Type B pancreatic cell (in vitro differentiated cells): ENCODE results near the gene SPOCK1. TPM values are rescaled to one million over a fixed set of nuclear protein-coding genes. Genes with fewer than 3 reads are reported as not detected.
A peak's percentile ranks its signal among the peaks of the same experiment; 100 is the strongest.

Experiments used
- DNase-seq: peaks from one replicate; pipeline ENCODE4 v3.0.0; 2021; ENCODE audit warnings: mixed read lengths; ENCODE audit not compliant: unreplicated experiment; ENCODE audit errors: extremely low spot score
- H3K27ac Mint-ChIP-seq: 2 replicates; pipeline ENCODE4 v1.8.0; 2021; ENCODE audit warnings: mild to moderate bottlenecking, mixed read lengths
- H3K27me3 Mint-ChIP-seq: 2 replicates; pipeline ENCODE4 v1.8.0; 2021; ENCODE audit warnings: mixed read lengths
- H3K36me3 Mint-ChIP-seq: 2 replicates; pipeline ENCODE4 v1.8.0; 2021; ENCODE audit warnings: mixed read lengths
- H3K4me1 Mint-ChIP-seq: one replicate; pipeline ENCODE4 v1.8.0; 2021; ENCODE audit warnings: mixed read lengths; ENCODE audit not compliant: unreplicated experiment
- H3K4me3 Mint-ChIP-seq: 2 replicates; pipeline ENCODE4 v1.8.0; 2021; ENCODE audit warnings: mild to moderate bottlenecking, mixed read lengths
- H3K9me3 Mint-ChIP-seq: 2 replicates; pipeline ENCODE4 v1.8.0; 2021; ENCODE audit warnings: mixed read lengths
- CTCF ChIP-seq: fragments of 200-600 bp; sonication (generic); conservative IDR thresholded peaks from 2 replicates; pipeline ENCODE4 v1.5.0; 2021; ENCODE audit warnings: antibody characterized with exemption, mild to moderate bottlenecking
- total RNA-seq: library from RNA; stranded (reverse); gene quantifications from 2 replicates; pipeline ENCODE4 v1.2.1, GENCODE V29; 2021; ENCODE audit warnings: low replicate concordance

SPOCK1 gene
- total RNA-seq, 1 donor from 2014 or later, result 45.1 TPM

- Mint-ChIP-seq H3K36me3 (no peaks in the 10 kb centered on the region), H3K4me1 (no peaks in the 10 kb centered on the region), H3K9me3 (peaks cover 5% of the 10 kb centered on the region), H3K27ac (no peak overlapping the region), H3K27me3 (peaks cover 14% of the 10 kb centered on the region), H3K4me3 (no peak overlapping the region)
- DNase-seq, result no peak
- TF ChIP-seq CTCF, result no peak
Measured at GRCh38 chr5:137368651-137369050, 130.5 kb downstream of the SPOCK1 start.

GRCh38 chr5:137367951-137368350, 131.2 kb downstream of the SPOCK1 start:
- peaks cover 5% of the 10 kb centered on the region for H3K9me3 Mint-ChIP-seq
- no peak for TF ChIP-seq CTCF
- H3K4me3 Mint-ChIP-seq, result no peak overlapping the region
- H3K4me1 Mint-ChIP-seq, result no peaks in the 10 kb centered on the region
- peaks cover 19% of the 10 kb centered on the region for H3K27me3 Mint-ChIP-seq
- DNase-seq, result no peak
- no peaks in the 10 kb centered on the region for H3K36me3 Mint-ChIP-seq
- H3K27ac Mint-ChIP-seq, result no peak overlapping the region

DNA sequence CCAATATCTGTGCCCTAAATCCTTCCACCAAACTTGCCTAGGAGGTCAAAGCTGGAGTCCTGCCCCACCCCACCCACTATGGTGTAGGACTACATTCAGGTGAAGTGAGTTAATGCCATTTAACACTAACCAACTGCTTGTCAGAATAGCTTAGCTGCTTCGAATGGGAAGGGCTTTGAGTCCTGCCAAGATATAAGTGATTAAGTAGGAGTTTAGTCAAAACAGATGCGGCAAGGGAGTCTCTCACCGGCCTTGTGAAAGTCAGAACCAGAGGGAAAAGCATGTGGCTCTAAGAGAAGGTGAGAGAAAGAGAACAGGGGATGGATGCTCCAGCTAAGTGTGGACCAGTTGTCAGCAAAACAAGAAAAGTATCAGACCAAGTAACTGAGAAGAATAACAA, 132.6 kb downstream of the SPOCK1 start:
- Mint-ChIP-seq H3K9me3 (peaks cover 5% of the 10 kb centered on the region), H3K36me3 (no peaks in the 10 kb centered on the region), H3K4me3 (no peak overlapping the region), H3K4me1 (no peaks in the 10 kb centered on the region), H3K27ac (peak overlapping the region; percentile 40), H3K27me3 (peaks cover 17% of the 10 kb centered on the region)
- no peak for DNase-seq
- no peak for TF ChIP-seq CTCF

GRCh38 chr5:137365126-137365865, 133.8 kb downstream of the SPOCK1 start:
- H3K4me3 Mint-ChIP-seq, result no peak overlapping the region
- H3K27ac Mint-ChIP-seq, result no peak overlapping the region
- H3K4me1 Mint-ChIP-seq, result no peaks in the 10 kb centered on the region
- no peaks in the 10 kb centered on the region for H3K36me3 Mint-ChIP-seq
- H3K27me3 Mint-ChIP-seq, result peaks cover 23% of the 10 kb centered on the region
- no peak for DNase-seq
- no peak for TF ChIP-seq CTCF
- peaks cover 5% of the 10 kb centered on the region for H3K9me3 Mint-ChIP-seq

GRCh38 chr5:137361280-137361679, 137.8 kb downstream of the SPOCK1 start:
- Mint-ChIP-seq H3K27ac (no peak overlapping the region), H3K9me3 (no peaks in the 10 kb centered on the region), H3K27me3 (peaks cover 34% of the 10 kb centered on the region), H3K36me3 (no peaks in the 10 kb centered on the region), H3K4me3 (no peak overlapping the region), H3K4me1 (no peaks in the 10 kb centered on the region)
- no peak for DNase-seq
- no peak for TF ChIP-seq CTCF

- no peaks in the 10 kb centered on the region for H3K9me3 Mint-ChIP-seq
- no peak overlapping the region for H3K27ac Mint-ChIP-seq
- no peak overlapping the region for H3K4me3 Mint-ChIP-seq
- no peaks in the 10 kb centered on the region for H3K36me3 Mint-ChIP-seq
- no peaks in the 10 kb centered on the region for H3K4me1 Mint-ChIP-seq
- peaks cover 39% of the 10 kb centered on the region for H3K27me3 Mint-ChIP-seq
- TF ChIP-seq CTCF, result no peak
- no peak for DNase-seq
Measured at GRCh38 chr5:137360607-137361006, 138.5 kb downstream of the SPOCK1 start.
